Stimulated activated memory B cell treated with anti-CD40 and anti-IgM and Interleukin-4, amounts not matched to agents 10 μg/mL and 1 μg/mL and 100 μg/mL, for 72 hours (primary cell): ENCODE results near the gene TBC1D22A.

ENCODE experiments used
- ATAC-seq: fragments of 150-1000 bp; cut with Tn5 transposase; 2 replicates; pipeline ENCODE4 v1.10.0; 2021
- H3K27ac Mint-ChIP-seq: one replicate; pipeline ENCODE4 v1.8.0; 2022; ENCODE audit warnings: mild to moderate bottlenecking, mixed read lengths
- H3K27me3 Mint-ChIP-seq: one replicate; pipeline ENCODE4 v1.8.0; 2022; ENCODE audit warnings: mixed read lengths
- H3K36me3 Mint-ChIP-seq: one replicate; pipeline ENCODE4 v1.8.0; 2022; ENCODE audit warnings: mixed read lengths
- H3K4me1 Mint-ChIP-seq: one replicate; pipeline ENCODE4 v1.8.0; 2022; ENCODE audit warnings: mixed read lengths
- H3K4me3 Mint-ChIP-seq: one replicate; pipeline ENCODE4 v1.8.0; 2022; ENCODE audit warnings: mild to moderate bottlenecking, moderate library complexity, mixed read lengths
- H3K9me3 Mint-ChIP-seq: one replicate; pipeline ENCODE4 v1.8.0; 2022; ENCODE audit warnings: mixed read lengths

TBC1D22A gene

DNA sequence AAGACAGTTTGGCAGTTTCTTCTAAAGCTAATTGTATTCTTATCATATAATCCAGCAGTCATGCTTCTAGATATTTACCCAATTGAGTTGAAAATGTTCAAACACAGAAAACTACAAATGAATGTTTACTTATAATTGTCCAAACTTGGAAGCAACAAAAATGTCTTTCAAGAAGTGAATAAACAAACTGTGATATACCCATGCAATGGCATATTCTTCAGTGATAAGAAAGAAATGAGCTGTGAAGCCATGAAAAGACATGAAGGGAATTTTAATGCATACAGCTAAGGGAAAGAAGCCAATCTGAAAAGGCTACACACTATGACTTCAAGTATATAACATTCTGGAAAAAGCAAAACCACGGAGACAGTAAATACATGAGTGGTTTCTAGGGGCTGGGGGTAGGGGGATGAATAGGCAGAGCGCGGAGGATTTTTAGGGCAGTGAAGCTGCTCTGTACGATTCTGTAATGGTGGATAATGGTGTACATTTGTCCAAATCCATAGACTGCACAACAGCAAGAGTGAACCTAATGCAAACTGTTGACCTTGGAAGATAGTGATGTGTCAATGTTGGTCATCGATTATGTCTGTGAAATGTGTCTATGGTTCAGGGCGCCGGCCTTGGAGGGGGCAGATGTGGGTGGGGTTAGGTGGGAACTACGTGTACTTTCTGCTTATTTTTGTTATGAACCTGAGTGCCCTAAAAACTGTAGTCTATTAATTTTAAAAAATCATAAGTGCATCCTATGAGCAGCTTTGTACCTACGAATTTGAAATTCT, 424.9 kb downstream of the TBC1D22A start:
- no peaks in the 10 kb centered on the region for H3K27me3 Mint-ChIP-seq
- peaks cover 16% of the 10 kb centered on the region for H3K9me3 Mint-ChIP-seq
- ATAC-seq = no peak
- no peaks in the 10 kb centered on the region for H3K4me1 Mint-ChIP-seq
- no peak overlapping the region for H3K27ac Mint-ChIP-seq
- H3K4me3 Mint-ChIP-seq = no peak overlapping the region
- H3K36me3 Mint-ChIP-seq = no peaks in the 10 kb centered on the region

DNA sequence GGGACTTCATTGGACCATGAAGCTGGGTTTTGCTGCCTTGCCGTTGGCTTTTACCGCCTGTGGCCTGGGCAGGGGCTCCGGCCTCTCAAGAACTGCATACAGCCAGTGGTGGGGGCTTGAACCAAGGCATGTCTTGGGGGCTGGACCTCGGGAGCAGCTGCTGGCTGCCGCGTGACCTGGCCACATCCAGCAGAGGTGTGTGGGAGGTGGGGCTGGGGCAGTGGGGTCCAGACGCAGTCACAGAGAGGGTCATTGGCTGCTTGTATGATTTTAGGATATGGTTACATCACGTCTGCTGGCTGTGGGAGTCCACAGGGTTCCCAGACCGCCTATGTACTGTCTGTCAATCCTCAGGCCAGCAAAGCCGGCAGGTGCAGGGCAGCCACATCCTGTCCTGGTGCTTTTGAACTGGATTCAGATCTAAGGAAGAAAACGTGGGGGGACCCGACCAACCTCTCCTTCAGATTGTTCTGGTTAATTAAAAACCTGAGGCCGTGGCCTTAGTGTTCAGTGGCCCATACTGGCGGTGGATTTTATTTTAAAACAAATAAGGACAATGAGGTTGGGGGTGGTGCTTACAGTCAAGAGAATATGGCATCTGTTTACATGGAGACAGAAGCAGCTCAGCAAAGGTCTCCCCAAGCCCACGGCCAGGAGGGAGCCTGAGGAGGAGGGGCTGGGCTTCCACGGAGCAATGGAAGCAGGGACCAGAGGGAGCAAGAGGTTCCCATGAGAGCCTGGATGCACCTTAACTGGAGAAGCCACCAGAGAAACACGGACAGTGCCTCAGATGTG, 426.0 kb downstream of the TBC1D22A start:
- Mint-ChIP-seq H3K9me3 (peaks cover 16% of the 10 kb centered on the region), H3K27ac (no peak overlapping the region), H3K4me1 (no peaks in the 10 kb centered on the region), H3K27me3 (no peaks in the 10 kb centered on the region), H3K4me3 (no peak overlapping the region), H3K36me3 (no peaks in the 10 kb centered on the region)
- no peak for ATAC-seq

DNA sequence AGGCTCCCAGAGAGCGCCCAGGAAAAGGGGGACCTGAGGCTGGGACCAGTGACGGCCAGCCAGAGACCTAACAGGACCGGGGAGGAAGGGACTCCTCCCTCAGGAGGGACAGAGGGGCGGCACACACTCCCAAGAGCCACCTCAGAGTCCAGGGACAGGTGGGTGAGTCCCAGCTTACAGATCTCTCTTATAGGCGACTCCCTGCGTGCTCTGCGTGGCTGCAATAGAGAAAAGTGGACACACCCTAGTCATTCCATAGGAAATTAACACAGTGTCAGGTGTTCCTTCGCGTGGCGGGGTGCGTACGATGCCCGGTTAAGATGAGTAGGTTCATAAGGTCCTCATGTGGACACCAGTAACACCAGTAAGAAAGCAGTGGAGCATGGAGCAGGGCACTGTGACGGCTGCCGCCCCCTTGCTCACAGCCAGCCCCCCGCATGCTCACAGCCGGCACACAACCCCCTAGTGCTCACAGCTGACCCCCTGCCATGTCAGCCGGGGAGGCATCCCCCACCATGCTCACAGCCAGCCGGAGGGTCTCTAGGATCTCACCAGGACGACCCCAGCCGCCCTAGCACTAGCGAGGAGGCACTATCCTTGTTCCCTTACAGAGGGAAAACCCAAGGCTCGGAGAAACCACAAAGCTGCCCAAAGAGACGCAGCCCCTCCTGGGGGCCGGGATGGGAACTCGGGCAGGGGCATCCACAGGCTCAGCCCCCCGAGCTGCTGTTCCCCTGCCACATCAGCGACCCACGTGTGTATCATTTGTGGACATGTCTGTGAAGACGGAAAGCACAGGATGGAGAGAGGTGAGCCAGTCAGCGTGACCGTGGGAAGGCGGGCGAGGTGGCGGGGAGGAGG, 426.8 kb downstream of the TBC1D22A start:
- Mint-ChIP-seq H3K27ac (no peak overlapping the region), H3K36me3 (no peaks in the 10 kb centered on the region)

DNA sequence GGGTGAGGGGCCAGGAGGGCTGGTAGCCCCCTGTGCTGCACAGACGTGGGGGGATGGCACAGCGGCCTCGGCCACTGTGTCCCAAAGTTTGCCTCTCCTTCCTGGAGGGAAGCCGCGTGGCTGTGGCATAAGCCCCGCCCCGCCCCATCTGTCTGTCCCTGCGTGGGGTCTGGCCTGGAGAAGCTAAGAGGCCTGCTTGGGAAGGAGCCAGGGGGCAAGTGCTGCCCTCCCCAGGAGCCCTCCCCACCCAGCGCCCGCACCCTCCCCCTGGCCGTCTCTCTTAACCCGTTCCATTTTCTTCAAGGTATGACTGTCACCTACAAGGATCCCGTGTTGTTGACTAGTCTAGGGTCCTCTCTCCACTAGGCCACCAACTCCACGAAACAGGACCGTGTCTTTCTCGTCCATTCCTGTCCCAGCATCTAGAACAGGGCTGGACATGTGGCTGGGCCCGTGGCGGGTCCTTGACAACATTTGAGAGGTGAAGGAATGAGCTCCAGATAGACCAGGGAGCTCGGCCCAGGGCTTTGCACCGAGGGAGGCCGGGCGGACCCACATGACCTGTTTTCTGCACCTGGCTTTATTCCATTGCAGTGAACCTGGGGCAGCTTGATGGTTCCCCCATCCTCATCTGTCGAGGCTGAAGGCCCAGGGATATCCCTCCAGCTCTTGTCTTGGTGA, 428.0 kb downstream of the TBC1D22A start:
- no peaks in the 10 kb centered on the region for H3K36me3 Mint-ChIP-seq
- no peak for ATAC-seq
- H3K9me3 Mint-ChIP-seq = peaks cover 6% of the 10 kb centered on the region
- H3K4me3 Mint-ChIP-seq = no peak overlapping the region
- H3K27ac Mint-ChIP-seq = no peak overlapping the region
- H3K27me3 Mint-ChIP-seq = no peaks in the 10 kb centered on the region
- no peaks in the 10 kb centered on the region for H3K4me1 Mint-ChIP-seq

More for the DNA sequence above, 426.8 kb downstream of the TBC1D22A start:
- no peak for ATAC-seq
- Mint-ChIP-seq H3K27me3 (no peaks in the 10 kb centered on the region), H3K9me3 (peaks cover 16% of the 10 kb centered on the region), H3K4me1 (no peaks in the 10 kb centered on the region), H3K4me3 (no peak overlapping the region)

DNA sequence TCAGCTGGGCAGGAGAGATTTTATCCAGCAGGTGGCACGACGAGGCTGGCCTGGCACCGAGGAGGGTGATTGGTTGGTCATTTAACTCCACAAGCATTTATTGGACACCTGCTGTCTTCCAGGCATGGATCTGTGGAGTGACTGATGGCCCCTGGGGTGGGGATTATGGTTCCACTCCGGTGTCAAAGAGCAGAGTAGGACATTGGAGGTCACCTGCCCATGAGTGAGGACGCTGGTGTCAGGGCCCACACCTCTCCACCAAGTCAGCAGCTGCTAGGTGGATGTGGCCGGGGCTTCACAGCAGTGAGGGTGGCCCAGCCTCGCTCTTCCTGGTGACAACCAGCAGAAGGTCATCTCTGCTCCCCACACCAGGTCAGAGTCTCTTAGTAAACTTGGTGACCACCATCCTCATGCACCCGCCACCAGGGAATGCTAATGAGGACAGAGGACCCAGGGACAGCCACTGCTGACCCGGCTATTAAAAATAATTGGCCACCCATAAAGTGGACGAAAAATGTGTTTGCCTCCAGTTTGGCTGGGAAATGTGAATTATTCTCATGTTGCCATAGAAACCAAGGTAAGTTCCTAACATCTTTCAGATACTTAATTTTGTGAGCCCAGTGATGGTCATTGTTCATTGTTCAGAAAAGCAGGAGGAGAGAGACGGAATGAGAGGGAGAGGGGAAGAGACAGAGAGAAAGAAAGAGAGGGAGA, 428.7 kb downstream of the TBC1D22A start:
- Mint-ChIP-seq H3K4me3 (no peak overlapping the region), H3K9me3 (peaks cover 3% of the 10 kb centered on the region), H3K36me3 (no peaks in the 10 kb centered on the region), H3K27me3 (no peaks in the 10 kb centered on the region), H3K4me1 (no peaks in the 10 kb centered on the region), H3K27ac (no peak overlapping the region)
- ATAC-seq = no peak

DNA sequence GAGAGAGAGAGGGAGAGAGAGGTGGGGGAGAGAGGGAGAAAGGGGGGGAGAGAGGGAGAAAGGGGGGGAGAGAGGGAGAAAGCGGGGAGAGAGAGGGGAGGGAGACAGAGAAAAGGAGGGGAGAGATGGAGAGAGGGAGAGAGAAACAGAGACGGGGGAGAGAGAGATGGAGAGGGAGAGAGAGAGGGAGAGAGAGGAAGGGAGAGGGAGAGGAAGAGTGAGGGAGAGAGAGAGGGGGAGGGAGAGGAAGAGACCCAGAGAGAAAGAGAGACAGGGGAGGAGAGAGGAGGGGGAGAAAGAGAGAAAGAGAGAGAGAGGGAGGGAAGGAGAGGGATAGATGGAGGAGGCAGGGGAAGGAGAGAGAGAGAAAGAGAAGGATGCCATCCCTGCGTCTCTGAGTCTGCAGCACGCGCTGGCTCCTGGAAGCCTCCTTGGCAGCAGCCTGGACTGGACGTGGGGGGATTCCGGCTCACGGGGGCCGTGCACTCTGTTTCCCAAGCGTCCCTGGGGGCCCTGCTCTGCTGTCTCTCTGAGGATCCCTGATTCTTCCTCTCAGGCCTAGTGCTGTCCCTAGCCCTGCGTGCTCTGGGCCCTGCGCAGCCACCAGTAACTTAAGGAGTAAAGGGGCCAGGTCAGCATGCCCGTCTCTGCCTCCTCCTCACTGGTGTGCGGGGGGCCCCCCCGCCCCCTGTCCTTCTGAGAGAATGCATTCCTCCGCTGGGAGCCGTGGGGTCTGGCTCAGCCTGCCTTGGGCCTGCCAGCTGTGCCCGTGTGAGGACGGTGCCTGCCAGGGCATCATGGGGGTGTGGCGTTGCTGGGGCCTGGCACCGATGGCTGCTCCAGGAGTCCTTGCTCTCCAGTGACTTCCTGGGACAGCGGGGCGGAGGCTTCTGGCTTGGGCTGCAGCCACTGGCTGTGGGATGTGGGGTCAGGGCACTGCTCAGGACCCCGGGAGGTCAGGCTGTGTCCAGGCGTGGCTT, 429.5 kb downstream of the TBC1D22A start:
- H3K27ac Mint-ChIP-seq = no peak overlapping the region
- no peaks in the 10 kb centered on the region for H3K9me3 Mint-ChIP-seq
- H3K4me3 Mint-ChIP-seq = no peak overlapping the region
- H3K36me3 Mint-ChIP-seq = no peaks in the 10 kb centered on the region
- no peaks in the 10 kb centered on the region for H3K27me3 Mint-ChIP-seq
- no peak for ATAC-seq
- H3K4me1 Mint-ChIP-seq = no peaks in the 10 kb centered on the region

DNA sequence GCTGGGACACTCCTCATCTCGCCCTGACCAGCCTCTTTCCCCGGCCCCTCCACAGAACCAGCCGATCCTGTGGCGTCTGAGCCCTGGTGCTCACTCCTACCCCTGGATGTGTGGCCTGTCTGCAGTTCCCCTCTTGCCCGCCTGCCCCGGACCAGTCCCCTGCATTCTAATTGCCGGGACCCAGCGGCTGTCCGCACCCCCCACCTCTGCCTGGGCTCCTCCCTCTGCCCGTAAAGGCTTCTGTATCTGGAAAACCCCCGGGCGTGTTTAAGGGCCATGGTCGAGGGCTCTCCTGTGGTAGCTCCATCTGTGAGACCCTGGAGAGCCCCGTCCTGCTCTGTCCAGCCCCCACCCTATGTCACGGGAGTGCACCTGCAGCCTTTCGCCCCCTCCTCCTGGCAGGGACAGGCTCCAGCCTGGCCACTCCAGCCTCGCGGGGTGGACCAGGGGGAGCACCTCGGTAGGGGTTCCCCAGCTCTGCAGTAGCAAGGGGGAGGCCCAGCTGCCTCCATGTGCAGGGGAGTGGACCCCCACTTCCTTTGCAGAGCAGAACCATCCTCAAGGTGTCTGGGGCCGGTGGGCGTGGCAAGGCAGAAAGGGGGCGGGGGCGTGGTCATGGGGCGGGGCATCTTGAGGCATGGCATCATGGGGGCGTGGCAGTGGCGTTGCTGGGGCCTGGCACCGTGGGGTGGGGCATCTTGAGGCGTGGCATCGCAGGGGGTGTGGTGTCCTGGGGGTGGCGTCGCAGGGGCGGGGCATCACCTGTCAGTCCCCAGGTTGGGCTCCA, 430.4 kb downstream of the TBC1D22A start:
- ATAC-seq = peak; percentile 42
- Mint-ChIP-seq H3K27ac (no peak overlapping the region), H3K9me3 (no peaks in the 10 kb centered on the region)

DNA sequence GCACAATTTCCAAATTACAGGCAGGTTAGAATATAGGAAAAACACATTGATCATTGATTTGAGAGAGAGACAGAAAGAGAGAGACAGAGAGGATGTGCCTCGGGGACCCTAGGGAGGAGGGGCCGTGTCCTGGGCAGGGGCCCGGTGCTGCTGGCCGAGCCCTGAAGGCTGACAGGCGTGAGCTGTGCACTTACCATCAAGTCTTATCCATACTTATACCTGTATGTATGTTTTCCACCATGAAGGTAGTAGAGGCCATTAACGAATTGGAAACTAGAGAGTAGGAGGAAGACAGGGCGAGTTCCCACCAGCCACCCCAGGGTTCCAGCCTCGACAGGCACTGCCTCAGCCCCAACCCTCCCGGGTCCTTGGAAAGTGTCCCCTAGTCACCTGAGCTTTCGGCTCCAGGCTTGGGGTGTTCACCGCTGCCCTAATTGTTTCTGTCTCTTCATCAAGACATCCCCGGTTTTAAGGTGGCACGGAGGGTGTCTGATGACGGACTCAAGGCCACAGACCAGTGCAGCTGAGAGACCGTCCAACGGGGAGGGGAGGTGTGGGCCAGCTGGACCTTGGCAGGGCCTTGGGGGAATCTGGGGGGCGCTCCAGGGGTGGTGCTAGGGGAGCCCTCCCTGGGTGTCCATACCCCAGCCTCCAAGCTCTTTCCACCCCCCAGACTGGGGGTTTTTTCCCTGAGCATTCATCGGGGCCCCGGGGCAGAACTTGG, 431.3 kb downstream of the TBC1D22A start:
- Mint-ChIP-seq H3K9me3 (no peaks in the 10 kb centered on the region), H3K27me3 (no peaks in the 10 kb centered on the region), H3K4me3 (no peak overlapping the region), H3K4me1 (no peaks in the 10 kb centered on the region), H3K36me3 (no peaks in the 10 kb centered on the region), H3K27ac (no peak overlapping the region)
- no peak for ATAC-seq

More for the DNA sequence above, 430.4 kb downstream of the TBC1D22A start:
- no peak overlapping the region for H3K4me3 Mint-ChIP-seq
- H3K36me3 Mint-ChIP-seq = no peaks in the 10 kb centered on the region
- H3K4me1 Mint-ChIP-seq = no peaks in the 10 kb centered on the region
- H3K27me3 Mint-ChIP-seq = no peaks in the 10 kb centered on the region

DNA sequence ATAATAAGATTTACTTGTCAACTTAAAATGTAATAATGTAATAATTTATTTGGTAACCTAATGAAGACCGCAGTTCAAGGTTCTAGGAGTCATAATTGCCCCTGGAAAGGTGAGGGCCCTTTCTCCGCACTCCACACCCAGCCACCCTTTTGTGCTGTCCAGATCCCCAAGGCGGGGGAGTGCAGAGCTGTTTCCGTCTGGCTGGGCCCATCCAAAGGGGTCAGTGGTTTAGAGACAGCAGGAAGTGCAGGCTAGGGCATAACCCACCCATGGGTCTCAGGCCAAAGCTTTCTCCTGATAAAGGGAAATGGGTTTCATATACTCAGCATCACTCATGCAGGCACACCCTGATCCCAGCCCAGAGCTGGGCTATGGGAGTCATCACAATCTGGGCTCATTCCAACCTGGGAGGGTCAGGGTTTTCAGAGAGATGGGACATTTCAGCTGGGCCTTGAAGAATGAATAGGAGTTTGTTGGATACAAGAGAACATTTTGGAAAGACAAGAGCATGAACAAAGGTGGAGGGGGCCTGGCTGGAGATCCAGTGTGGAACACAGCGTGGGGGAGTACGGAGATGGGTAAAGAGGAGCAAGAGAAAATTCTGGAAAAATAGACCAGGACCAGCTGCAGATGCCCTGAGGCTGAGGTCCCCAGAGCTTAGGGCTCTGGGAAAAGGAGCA, 432.2 kb downstream of the TBC1D22A start:
- H3K27me3 Mint-ChIP-seq = no peaks in the 10 kb centered on the region
- no peaks in the 10 kb centered on the region for H3K4me1 Mint-ChIP-seq
- no peak overlapping the region for H3K27ac Mint-ChIP-seq
- no peak for ATAC-seq
- no peaks in the 10 kb centered on the region for H3K9me3 Mint-ChIP-seq
- no peak overlapping the region for H3K4me3 Mint-ChIP-seq
- H3K36me3 Mint-ChIP-seq = no peaks in the 10 kb centered on the region

DNA sequence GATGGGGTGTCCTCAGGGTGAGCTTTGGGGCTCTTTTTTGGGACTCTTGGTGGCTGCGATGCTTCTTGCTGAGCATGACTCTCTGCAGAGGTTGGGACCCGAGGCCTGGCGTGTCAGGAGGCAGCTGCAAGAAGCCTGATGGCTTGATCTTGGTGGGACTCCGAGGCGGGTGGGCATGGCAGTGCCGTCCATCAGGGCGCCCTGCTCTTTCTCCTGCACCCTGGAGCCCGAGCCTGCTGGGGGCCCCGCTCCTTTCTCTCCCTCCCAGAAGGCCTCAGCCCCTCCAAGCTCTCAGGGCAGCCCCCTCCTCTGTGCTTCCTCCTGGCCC, 432.7 kb downstream of the TBC1D22A start:
- H3K4me1 Mint-ChIP-seq = no peaks in the 10 kb centered on the region
- H3K9me3 Mint-ChIP-seq = no peaks in the 10 kb centered on the region

DNA sequence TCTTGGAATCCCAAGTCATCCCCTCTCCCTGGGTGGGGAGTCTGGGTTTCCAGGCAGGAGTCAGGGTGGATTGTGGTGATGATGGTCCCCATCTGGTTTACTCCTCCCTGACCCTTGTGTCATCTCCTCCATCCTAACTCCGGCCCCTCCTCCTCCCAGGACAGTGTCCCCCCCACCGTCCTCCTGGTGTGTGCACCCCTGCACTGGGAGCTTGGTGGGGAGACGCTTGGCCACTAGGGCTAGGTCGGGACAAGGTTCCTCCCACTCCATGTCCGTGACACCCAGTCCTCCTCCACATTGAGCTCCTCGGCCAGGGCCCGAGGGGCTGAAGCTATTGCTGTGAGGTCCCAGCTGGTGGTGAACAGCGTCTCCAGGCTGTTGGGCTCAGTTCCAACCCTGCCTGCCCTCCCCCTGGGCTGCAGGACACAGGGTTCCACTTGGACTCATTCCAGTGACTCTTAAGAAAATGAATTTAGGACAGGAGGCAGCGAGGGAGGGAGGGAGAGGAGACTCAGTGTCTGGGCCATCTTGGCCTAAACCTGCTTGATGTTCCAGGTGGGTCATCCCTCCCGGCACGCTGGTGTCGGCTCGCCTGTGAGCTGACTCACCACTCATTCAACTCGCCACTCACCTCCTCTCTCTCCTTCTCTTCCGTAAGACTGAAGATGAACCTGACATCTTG, 433.2 kb downstream of the TBC1D22A start:
- no peaks in the 10 kb centered on the region for H3K27me3 Mint-ChIP-seq
- H3K4me3 Mint-ChIP-seq = no peak overlapping the region
- no peaks in the 10 kb centered on the region for H3K4me1 Mint-ChIP-seq
- no peak for ATAC-seq
- H3K36me3 Mint-ChIP-seq = no peaks in the 10 kb centered on the region
- H3K9me3 Mint-ChIP-seq = no peaks in the 10 kb centered on the region
- H3K27ac Mint-ChIP-seq = no peak overlapping the region

More for the DNA sequence above, 432.7 kb downstream of the TBC1D22A start:
- no peak overlapping the region for H3K4me3 Mint-ChIP-seq
- no peaks in the 10 kb centered on the region for H3K27me3 Mint-ChIP-seq
- ATAC-seq = no peak
- H3K27ac Mint-ChIP-seq = no peak overlapping the region
- H3K36me3 Mint-ChIP-seq = no peaks in the 10 kb centered on the region
